ENCODE data around the gene VSIG2.

VSIG2 gene

DNA sequence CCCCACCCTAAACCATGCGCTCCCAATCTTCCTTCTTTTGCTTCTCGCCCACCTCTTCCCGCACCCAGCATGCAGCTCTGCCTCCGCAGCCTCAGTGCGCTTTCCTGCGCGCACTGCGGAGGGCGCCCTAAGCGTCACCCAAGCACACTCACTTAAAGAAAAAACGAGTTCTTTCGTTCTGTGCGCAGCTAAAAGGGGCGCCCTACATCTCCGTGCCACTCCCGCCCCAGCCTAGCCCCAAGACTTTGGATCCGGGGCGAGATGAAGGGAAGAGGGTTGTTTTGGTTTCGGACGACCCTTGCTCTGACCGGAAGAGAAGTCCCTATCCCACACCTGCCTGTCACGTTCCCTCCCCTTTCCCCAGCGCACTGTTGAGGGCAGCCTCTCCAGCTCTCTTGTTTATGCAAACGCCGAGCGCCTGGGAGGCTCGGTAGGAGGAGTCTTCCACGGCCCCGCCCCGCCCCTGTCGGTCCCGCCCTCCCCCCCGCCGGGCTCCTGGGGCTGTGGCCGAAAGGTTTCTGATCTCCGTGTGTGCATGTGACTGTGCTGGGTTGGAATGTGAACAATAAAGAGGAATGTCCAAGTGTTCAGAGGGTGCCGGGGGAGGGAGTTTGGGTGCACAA, 5.3 kb downstream of the VSIG2 start:
- DNase-seq: peak; percentile 95

DNA sequence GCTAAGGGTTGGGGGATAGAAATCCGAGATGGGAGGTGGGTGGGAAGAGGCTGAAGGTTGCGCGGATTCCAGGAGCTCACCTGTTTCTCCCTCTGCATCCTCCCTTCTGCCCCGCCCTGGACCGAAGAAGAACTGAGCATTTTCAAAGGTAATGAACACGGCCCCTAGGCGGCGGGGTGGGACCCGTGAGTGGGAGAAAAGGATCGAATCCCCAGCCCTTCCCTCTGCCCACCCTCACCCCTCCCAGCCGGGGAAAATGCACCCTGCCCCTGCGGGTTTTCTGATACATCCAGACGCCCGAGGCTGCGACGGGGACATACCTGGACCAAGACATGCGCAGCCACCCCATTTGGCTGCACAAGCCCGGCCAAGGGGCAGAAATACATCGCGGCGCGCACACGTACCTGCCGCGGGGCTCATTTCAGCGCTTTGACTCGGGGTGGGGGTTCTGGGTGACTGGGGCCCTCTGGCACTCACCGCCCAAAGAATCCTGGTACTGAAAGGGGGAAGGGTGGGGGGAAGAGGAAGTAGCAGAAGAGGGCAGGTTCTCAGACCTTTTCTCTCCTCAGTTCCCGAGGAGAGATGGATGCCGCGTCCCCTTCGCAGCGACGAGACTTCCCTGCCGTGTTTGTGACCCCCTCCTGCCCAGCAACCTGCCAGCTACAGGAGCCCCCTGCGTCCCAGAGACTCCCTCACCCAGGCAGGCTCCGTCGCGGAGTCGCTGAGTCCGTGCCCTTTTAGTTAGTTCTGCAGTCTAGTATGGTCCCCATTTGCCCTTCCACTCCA, 6.0 kb downstream of the VSIG2 start:
- peak; percentile 59 for DNase-seq

DNA sequence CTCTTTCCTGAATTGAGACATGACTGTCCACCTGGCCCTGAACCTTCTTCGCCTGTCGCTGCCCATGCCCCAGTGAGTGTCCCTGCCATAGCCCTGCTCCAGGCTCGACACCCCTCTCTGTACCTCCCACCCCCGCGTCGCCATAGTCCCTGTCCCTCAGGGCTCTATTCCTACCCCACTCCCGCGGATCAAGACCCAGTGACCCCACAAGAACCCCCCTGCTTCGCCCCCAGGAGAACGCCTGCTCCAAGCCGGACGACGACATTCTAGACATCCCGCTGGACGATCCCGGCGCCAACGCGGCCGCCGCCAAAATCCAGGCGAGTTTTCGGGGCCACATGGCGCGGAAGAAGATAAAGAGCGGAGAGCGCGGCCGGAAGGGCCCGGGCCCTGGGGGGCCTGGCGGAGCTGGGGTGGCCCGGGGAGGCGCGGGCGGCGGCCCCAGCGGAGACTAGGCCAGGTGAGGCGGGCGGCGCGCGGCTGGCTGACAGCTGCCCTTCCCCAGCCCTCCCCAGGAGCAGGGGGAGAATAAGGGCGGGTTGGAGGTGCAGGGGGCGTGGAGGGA, 6.7 kb downstream of the VSIG2 start:
- no peak for DNase-seq

DNA sequence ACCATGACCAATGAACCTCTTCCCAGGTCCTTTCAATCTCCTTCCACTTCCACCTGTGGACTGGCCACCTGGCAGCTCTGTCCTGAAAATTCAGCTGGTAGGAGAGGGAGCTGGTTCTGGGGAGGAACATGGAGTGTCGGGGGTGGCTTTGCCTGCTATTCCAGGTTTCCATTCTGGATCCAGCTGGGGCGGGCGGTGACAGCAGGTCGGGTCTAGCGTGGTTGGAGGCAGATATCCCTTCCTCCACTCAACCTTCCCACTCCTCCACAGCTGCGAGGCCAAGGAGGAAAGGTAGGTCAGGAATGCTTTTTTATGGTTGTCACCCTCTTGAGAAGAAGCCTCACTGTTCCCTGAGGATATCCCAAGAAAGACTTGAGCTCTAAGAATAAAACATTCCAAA, 9.0 kb downstream of the VSIG2 start:
- DNase-seq: no peak

DNA sequence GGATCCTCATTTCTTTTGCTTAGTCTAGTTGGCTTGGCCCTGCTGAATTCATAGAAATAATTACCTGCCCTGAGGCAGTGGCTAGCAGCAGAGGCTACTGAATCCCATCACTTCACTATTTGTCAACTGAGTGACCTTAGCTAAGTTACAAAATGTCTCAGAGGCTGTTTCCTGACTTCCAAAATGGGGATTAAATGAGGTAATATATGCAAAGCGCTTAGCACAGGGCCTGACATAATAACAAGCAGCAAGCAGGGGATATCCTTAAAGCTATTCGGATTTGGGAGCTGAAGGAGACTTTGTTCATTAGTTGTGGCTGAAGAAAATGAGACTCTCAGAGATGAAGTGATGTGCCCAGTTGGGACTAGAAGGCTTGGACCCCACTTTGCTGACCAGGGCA, 9.5 kb downstream of the VSIG2 start:
- no peak for DNase-seq

DNA sequence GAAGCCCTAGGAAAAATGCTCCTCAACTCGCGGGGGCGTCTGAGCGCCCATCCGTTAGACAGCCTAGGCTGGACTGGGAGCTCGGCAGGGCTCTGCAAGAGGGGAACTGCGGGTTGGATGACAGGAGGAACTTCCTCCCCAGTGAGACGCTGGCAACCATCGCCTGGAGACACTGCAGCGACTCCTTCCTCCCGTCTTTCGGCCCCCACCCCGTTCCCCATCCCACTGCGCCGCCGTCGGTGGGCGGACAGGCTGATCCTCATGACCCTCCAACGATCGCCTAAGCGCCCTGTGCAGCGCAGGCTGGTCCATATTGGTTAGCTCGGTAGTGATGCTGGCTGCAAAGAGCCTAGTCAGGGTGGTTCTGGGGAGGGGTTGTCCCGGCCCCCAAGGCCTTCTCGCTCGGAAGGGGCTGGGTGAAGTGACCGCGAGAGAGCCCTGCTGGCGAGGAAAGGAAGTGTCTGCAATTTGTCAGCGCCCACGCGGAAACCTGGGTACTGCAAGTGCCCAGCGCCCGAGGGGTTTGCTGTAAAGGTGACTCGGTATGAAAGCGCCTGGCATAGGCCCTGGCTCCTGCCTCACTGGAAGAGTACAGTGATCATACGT, 11.7 kb downstream of the VSIG2 start:
- peak; percentile 85 for DNase-seq

DNA sequence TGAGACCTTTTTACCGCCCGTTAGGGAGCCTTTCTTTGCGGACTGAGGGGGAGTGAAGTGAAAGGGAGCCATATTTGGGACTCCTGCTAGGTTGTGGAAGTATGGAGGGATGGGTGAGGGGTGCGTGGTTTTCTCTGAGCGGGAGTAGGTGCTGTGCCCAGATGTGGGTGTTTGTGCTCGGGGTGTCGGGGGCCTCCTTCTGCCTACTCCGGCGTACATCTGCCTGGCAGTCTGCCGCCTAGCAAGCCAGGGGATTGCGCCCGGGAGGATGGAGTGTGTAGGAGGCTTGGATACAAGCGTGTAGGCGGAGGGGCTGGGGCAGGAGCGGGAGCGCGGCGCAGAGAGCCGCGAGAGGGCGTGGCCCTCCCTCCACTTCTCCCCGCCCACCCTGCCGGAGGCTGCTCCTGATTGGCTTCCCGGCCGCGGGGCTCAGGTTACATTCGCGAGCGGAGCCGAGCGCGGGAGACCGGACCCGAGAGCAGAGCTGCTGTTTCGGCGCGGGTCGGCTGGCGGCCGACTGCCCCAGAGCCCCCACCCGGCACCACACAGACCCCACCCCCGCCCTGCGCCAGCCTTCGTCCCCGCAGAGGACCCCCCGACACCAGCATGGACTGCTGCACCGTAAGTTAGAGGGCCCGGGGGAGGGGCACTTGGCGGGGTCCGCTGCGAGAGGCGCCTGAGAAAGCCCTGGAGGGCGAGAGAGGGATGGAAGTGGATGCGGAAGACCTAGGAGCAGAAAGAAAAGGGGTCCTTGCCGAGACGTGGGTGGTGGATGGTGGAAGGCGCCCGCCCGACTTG, 12.4 kb downstream of the VSIG2 start, which contains the start of gene NRGN:
Gene NRGN (plus strand): TSS at position 464 of the 798 bp plus-strand sequence. CDS start 143 bp downstream, at position 607.
- DNase-seq: peak; percentile 98

DNA sequence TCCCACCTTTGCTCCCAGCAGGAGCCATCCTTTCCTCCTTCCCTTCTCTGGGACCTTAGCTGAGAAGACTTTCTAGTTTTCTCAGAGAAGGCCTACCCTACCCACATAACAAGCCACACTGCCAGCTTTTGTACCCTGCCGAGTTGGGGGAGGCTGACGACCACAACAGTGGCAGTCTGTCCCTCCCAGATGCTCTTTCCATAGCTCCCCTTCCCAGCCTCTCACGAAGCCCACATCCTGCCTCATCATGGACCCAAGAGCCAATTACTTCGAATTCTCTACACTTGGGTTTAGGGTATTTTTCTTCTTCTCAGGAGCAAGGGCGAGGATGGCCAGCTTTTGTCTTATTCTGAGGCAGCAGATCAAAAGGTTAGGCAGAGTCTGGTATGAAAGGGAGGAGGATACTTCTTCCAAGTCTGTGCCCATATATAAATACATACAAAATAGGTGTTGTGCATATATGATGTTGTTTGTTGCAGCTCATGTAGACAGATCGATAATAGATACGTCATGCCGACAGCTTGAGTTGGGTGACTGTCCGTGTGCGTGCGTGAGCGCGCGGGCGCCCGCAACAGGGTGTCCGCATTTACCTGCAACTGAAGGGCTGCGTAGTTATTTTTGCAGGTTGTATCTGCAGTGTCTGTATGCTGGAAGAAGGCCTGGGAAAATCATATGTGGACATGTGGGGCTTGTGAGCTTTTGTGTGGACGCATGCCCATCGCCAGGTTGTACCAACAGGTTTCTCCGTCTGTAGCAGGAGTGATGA, 13.2 kb downstream of the VSIG2 start:
- DNase-seq: no peak

DNA sequence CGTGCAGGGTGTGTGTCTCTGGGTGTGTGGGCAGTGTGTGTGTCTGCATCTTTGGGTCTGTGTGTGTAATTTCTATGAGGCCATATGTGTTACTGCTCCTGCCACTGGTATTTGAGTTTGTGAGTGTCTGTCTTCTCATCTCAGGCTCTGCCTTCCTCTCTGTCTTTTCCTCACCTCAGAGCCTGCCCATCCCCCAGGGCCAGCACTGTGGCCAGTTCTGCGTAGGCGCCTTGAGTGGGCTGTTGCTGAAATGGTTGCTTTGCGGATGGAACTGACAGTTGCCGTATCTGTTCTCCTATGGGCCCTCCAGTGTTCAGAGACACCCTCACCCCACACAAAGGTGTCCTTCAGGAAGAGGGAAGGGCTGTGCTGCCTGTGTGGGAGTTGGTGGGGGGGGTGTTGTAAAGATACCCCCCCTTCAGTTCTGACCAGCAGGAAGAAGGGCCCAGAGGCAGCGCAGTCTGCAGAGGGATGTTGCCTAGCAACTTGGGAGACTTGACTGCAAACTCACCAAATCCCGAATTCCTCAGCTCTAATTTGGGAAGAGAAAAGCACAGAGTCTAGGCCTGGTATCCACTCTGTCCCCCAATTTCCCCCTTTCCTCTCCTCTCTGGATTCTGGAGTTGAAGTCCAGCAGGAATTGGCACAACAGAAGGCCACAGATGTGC, 14.3 kb downstream of the VSIG2 start:
- DNase-seq: no peak

DNA sequence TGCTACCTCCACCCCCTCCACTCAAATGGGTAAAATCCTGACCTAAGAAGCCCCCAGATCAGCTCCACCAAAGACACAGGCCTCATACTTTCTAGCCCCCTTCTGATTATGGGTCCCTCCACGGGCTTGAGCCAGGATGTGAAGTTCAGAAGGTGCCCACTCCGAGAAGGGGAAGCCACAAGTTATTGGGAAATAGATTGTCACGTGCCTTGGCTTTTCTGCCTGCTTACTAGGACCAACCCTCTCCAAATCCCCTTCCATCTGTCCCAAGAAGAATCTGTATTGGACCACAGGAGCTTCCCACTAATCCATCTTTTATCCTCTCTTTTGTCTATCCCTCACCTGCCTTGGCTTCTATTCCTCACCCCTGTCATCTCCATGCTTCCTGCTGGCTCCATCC, 15.3 kb downstream of the VSIG2 start:
- no peak for DNase-seq

DNA sequence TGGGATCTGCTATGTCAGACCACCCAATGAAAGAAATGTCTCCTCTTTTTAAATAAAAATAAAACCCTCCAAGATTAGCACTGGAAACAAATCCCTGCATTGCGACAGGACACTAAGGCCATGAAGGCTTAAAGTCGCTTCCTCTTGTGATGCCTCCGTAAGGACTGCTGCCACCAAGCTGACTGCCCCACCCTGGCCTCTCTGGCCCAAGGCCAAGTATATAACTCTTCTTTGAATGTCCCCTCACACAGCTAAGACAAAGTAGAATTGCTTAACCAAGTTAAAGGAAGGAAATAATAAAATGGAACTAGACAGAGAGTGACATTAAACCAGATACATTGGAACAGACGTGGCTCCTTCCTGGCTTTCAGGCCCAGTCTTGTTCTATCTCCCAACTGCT, 19.8 kb downstream of the VSIG2 start:
- DNase-seq: no peak

DNA sequence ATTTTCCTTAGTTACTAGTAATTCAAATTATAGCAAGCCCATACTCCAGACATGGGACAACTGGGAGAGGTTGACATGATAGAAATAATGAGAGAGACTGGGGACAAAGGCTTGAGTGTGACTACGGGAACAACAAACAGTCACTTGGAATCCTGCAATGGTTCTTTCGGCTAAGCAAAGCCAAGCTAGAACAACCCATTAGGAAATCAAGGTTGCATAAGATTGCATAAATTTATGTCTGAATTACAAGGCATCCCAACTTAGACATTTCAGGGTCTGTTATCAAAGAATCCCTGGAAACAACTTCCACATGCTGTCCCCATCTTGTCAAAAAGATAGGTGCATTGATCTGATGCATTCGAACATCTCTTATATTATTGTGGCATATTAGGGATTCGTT, 22.5 kb downstream of the VSIG2 start:
- DNase-seq: no peak

DNA sequence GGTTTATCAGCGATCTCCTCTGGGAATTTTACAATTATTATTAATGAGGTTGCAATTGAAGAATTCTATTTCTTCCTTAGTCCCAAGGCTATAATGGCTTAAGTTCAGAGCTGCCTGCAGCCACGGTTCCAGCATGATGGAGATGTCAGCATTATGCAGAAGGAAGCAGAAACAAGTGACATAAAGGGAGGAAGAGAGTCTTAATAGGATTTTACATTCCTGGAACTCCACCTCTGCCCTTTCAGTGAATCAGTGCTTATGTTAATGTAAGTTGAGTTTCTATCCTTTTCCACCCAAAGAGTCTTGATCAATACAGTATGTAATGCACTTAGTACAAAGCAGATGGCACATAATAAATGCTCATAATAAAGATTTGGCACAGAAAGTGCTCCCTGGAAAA, 23.9 kb downstream of the VSIG2 start:
- no peak for DNase-seq

DNA sequence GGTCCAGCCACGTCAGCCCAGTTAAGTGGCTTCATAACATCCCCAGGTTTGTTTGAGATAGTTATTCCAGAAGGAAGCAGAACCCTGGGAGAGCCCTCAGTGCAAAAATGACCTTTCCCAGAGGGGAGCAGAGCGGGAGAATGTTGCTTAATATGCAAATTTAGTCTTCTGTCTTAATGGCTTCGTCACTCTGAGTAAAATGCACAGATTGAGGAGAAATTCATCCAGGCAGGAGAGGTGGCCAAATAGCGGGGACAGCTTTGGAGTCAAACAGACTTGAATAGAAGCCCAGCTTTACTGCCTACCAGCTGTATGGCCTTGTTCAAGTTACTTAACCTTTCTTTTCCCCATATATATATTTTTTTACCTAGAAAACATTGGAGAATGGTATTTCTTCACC, 24.6 kb downstream of the VSIG2 start:
- no peak for DNase-seq

DNA sequence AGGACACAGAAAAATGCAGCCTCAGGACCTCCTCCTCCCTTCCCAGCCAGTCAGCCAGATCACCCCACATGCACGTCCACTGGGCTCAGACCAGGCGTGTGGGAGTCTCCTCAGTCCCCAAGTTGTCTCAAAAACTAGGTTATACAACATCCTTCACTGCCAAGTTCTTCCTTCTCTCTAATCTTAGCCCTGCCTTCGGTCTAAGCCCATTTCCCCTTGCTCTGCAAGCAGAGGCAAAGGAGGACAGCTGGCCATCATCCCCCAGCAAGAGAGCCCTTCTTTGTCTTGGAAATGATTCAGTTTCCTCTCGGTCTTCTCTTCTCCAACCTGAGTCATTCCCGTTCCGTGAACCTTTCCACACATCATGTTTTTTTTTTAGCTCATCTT, 26.3 kb downstream of the VSIG2 start:
- DNase-seq: no peak

DNA sequence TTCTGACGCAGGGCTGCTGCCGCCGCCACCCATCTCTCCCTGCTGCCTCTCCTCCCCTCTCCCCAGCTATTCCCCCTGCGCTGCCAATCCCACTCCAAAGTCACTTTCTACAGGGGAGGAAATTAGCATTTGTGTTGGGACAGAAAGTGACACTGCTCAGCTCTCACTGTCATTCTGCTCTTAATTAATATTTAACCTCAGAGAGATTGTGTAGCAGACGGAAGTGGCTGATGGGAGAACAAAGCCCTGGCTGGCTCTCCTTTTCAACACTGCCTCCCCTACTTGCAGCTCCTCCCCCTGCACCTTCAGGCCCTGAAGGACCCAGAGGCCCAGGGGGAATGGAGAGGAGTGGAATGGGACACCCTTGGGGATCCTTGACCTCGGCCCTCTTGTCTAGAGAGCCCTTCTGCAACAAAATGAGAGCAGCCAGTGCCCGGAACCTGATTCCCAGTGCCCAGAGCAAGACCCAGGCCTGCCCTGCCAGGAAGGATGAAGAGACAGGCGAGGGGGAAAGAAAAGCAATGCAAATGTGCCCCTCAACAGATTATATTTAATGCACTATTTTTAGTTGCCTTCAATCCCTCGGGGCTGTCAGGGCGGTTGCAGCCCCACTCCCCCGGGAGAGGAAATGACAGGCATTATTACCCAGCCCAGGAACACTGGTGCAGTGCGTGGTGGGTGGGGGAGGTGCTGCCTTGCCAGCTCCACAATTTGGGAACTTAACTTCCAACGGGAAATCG, 26.9 kb downstream of the VSIG2 start:
- peak; percentile 91 for DNase-seq

DNA sequence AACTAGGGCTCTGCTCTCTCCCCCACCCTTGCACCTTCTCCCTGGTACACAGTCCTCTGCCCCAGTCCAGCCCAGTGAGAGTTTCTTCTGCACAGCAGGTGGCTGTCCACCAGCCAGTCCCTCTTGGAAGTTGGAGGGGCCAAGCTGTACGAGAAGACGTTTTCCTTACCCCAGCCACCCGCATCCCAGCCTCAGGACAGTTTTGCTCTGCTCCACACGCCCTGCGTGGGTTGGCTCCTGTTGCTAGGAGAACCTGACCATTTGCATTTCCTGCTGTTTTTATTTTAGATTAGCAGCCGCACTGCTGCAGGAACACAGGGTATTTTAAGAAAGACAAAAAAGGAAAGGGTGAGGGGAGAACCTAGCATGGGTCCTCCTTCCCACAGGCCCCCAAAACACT, 29.9 kb downstream of the VSIG2 start:
- DNase-seq: peak; percentile 38

DNA sequence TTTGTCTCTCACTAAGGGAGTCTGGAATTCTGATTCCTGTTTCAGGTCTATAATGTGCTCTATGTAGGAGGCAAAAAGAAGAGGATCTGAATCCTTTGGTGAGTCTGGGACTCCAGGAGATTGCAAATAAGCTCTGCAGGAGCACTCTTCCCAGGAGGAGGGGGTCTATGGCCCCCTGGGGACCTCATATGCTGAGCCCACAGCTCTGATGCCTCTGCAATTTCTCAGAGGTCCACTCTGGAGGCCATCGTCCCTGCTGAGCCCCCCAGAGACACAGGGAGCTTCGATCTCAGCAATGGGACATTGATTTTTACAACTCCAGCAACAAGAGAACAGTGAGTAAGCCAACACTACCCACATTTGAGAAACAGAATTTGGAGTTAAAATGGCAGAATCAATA, 32.5 kb downstream of the VSIG2 start:
- DNase-seq: no peak

DNA sequence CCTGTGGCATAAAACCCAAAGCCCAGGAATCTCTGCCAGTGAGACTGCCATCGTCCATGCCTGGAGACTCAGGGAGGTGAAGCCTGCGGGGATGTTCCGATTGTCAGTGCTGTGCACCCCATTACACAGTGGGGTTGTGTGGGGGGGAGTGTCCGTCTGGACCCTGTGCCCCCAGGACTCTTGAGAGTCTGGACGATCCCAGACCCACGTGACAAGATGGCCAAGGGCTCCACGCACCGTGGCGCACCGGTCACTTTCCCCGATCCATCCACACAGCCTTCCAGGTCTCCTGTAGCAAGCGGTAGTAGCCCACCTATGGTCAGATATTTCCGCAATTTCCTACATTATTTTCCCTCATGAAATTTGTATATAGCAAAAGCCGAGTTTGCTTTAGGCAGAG, 33.3 kb downstream of the VSIG2 start:
- no peak for DNase-seq

DNA sequence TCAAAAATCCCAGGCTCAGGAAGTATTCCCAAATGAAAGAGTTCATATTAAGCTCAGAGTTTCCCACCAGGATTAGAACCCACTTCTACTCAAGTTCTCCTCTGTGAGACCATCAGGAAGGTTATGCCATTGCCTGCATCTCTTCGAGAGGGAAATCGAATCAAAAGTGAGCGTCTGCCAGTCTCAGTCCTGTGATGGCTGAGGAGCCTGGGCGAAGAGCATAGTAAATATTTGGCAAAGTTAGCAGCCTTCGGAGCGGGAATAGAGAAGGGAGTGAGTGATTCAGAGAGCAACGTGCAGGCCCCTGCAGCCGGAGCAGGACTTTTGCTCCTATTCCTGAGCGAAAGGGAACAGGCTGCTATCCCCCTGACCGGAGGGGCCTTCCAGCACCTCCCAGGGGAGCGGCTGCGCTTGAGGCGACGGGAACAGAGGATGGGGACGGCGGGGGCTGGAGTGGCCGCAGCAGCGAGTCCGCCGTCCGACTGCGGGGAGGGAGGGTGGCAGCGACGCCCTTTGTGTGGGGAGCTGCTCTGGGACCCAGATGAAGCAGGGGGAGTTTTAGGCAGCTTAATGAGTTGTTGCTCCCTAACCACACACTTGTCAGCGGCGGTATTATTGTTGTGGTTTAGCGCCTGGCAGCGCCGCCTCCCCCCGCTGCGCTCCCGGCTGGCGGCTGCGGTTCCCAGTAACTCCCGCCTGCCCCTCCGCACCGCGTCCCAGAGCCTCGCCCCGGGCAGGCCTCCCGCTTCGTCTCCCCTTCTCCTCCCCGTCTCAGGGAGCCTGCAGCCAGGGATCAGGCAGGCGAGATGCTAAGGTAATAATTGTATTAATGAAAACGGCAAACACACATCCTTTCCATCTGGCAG, 34.0 kb downstream of the VSIG2 start:
- DNase-seq: peak; percentile 76

Data from NCI-H526 treated with DMSO at 0.1 percent for 48 hours (cell line).